NCI-H187 treated with DMSO at 0.1 percent for 48 hours (cell line): Measurements from ENCODE around the gene ITGB3BP.
"Not testable (repeated sequence)": the region's sequence is repeated elsewhere in the genome, so short reads cannot be mapped to it uniquely, and the experiment has no call there.

Source experiments
- DNase-seq: peaks from one replicate; lab custom pipeline; 2025; lab: John Stamatoyannopoulos, UW

ITGB3BP gene, protein sequence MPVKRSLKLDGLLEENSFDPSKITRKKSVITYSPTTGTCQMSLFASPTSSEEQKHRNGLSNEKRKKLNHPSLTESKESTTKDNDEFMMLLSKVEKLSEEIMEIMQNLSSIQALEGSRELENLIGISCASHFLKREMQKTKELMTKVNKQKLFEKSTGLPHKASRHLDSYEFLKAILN

DNA sequence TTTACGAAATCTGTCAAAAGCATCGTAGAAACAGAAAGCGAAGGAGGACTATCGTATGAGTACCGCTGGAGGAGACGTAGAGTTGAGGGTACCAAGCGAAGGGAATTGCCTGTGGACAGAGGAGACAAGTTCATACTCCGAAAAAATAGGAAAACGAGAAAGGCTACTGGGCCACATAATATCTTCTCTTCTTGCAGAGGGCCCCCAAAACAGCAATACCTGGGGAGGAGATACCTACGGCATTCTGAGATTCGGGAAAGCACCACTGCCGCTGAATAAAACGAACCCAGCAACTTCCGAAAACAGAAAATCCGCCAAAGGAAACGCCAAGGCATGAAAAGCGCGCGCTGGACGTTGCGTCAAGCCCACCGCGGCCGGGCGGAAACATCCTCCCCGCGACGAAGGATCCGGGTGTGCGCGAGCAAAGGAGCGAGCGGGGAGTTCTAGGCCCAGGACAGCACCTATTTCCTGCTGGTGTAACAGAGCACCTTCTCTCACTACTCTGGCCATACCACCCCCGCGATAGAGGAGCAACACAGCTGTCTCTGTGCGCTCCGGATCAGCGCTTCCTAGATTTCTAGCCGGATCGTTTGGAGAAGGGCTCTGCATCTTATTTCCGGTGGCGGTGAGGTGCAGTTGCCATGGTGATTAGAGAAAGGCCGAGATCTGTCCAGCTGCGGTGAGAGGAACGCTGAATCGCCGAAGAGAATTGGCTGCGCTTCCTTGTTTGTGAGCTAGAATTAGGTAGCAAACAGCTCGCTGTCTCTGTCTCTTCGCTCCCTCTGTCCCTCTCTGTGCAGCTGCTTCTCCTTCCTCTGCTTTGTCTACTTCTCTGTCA is at the start of gene ITGB3BP, which contains the start of gene EFCAB7:
TSS of gene ITGB3BP (minus strand) at position 335 of the 838 bp plus-strand sequence. CDS start at position 243, 92 bp downstream.
TSS of gene EFCAB7 (plus strand) at position 635 of the 838 bp plus-strand sequence. CDS start 2,048 bp downstream, outside the sequence.
- DNase-seq = peak; percentile 94

DNA sequence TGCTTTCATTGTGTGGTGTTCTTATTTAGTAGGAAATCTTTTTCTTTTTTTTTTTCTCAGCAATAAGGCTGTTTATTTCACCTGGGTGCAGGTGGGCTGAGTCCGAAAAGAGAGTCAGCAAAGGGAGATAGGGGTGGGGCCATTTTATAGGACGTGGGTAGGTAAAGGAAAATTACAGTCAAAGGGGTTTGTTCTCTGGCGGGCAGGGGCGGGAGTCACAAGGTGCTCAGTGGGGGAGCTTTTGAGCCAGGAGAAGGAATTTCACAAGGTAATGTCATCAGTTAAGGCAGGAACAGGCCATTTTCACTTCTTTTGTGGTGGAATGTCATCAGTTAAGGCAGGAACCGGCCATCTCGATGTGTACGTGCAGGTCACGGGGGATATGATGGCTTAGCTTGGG is 49.7 kb upstream of the ITGB3BP start:
- not testable (repeated sequence) for DNase-seq

DNA sequence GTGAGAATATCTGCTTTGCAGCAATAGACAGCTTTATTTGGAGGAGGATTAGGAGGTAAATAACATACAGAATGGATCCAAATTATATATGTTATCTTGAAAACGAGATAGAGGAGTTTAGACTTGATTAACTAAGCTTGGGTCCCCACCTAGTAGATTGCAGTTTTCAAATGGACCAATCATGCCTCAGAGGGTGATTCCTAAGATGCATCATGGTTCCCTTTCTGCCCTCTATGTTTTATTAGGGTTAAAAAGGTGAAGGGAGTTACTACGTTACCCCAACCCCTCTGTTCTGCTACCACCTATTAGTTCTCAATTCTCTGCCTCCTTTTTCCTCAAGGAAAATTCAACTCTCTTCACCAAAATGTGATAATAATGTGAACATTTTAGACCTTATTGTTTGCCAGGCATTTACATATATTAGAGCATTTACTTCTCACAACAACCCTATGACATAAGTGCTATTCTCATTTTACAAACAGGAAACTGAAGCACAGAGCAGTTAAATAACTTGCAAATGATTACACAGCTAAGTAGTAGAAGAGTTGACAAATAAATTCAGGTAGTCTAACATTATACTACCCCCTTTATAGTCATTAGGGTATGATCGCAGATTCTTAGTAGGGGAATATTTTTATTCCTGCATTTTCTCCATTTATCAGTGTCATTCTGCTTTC is 46.8 kb upstream of the ITGB3BP start:
- no peak for DNase-seq

DNA sequence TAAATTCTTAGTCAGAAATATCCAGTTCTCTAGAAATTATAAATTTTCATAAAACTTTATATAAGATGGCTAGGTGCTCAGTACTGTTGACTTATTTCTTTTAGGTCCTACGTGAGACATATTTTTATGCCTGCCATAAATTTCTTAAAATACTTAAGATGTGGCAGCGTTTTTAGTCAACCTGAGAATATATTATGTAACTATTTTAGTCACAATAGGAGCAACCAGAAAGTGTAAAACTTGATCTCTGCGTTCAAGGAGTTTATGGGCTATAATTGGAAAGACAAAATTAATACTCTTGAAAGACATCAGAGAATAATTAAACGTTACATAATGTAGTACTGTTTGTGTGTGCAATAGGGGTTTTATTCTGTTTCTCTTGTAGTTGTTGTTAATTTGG is 46.0 kb upstream of the ITGB3BP start:
- no peak for DNase-seq

DNA sequence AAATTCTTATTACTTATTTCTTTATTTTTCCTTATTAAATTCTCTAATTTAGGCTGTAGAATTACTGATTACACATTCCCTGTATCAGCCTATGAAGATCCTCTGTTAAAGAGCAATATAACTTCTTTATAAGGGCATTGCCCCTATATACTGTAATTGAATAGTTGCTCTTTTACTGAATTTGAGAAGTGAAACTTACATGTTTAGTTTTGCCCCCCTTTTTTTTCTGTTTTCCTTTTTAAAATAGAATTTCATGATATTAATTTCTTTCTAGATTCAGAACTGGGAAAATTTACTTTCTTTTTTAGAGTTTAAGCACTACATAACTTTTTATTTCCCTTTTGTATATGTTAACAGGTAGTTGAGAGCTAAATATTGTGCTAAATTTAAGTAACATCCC is 40.7 kb upstream of the ITGB3BP start:
- DNase-seq = no peak

DNA sequence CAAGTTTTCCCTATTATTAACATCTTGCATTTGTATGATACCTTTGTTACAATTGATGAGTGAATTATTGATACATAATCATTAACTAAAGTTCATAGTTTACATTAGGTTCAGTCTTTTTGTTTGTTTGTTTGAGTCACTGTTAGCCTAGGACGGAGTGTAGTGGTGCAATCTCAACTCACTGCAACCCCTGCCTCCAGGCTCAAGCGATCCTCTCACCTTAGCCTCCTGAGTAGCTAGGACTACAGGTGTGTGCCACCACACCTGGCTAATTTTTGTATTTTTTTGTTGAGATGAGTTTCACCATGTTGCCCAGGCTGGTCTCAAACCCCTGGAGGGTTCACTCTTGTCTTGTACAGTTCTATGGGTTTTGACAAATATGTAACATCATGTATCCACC is 36.3 kb upstream of the ITGB3BP start:
- DNase-seq = no peak

DNA sequence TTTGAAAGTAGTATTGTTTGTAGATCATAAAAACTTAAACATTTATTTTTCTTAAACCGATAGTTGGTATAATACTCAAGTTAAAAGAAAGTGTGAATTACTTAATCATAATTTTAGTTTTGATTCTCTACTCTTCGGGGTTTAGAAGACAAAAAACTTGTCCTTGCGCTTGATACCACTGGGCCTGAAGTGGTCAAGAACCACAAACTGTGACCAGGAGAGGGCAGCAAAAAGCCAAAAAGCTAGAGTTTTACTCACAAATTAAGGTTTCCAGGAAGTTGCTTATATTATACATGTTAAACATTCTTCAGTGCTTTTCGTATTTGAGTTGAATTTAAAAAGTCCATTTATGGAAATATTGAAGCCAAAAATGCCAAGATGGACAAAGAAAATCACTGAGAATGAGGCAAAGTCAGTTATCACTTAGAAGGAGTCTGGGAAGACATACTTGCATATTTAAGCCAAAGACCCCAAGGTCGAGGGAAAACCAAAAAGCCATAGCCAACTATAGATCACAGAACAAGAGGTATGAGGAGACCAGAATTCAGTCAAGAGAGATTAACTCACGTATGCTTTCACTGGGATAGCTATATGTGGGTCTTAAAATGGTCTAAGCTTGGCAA is 34.5 kb upstream of the ITGB3BP start:
- DNase-seq = no peak

DNA sequence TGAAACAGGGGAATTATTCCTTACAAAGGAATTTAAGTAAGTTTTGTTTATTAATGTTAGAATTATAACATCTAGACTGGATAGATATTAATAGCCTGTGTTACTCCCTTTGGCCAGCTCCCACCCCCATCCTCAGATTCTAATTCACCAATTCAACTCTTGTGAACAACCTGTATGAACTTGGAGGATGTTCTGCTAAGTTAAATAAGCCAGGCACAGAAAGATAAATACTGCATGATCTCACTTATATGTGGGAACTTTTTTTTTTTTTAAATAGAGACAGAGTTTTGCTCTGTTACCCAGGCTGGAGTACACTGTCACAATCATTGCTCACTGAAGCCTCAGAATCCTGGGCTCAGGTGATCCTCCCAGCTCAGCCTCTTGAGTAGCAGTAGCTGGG is 32.5 kb upstream of the ITGB3BP start:
- no peak for DNase-seq

DNA sequence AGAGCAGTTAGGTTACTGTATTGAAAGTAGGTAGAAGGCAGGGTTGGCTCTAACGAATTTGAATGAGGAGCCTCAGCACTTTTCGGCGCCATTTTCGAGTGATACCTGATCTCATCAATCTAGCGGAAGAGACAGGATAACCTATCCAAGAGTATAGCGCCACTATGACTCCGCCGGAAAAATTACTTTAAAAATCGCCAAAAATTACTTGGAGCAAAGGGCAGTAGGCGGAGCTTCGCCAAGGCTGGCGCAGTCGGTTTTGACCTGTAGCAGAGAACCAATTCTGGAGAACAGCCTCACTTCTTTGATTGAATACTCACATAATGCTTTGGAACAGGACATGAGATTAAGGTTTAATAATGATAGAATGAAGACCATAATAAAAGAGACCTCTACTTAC is 25.9 kb upstream of the ITGB3BP start:
- no peak for DNase-seq

DNA sequence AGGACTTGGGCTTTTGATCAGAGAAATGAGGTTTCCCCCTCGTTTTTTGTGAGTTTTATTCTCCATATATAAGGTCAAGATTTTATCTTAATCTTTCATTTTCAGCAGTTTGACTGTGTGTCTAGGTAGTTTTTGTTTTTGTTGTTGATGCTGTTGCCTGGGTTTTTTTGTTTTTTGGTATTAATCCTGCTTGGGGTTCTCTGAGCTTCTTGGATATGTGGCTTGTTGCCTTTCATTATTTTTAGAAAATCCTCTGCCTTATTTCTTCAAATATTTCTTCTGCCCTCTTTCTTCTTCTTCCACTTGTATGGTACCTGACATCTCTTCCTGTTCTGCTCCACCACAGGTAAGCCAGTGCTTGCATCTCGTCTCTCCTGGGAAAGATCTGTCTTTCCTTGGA is 25.3 kb upstream of the ITGB3BP start:
- DNase-seq = no peak

DNA sequence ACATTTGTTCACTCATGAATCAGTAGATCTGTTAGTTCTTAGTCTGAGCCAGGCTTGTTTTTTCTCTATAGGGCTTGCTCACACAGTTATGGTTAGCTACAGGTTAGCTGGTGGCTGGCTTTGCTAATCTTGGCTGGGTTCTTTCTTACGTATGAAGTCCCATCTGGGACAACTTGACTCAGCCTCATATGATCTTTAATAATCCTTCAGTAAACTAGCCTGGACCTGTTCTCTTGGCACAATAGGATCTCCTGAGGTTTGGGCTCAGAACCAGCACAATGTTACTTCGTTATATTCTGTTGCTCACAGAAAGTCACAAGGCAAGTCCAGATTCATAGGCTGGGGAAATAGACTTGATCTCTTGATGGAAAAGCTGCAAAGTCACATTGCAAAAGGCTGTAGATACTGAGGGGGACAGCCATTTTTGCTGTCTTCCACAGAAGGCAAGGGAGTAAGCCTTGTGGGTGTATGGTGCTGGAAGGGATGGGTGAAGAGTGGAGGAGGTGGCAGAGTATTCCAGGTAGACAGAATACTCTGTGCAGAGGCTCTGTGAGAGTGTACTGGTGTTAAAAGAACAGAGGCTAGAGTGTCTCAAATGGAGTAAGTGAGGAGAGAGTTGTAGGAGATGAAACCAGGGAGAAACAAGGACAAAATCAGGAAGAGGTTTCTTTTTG is 24.7 kb upstream of the ITGB3BP start:
- no peak for DNase-seq

DNA sequence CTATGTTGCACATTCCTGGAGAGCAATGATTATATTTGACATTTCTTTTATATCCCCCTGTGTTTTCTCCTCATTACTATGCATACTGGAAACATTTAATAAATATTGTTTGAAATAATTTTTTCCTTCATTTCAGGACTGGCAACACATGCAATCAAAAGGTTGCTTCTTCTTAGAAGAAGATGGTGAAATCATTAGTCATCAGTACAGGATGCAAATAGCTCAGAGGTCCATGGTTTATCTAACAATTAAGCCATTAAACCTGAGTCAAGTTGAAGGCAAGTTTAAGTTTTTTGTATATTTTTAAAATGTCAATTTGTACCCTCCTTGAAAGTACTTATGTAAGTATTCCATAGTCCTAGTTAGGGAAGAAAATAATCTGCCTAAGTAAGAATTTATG is 22.8 kb upstream of the ITGB3BP start:
- no peak for DNase-seq

DNA sequence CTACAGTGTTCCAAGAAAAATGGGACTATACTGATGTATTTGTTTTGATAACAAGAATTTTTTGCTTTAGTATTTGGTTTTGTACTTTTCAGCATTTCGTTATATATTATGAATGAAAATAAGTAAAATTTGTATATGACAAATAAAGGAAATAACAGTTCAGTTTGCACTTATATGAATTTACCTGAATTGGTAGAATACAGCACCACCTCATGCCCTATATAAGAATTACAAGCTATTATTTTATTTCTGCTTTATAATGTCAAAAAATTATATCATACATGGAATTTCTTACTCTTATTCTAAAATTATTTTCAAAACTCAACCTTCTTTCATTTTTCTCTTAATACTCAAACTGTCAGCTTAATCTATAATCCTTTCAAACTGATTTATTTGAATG is 14.9 kb upstream of the ITGB3BP start:
- DNase-seq = no peak

DNA sequence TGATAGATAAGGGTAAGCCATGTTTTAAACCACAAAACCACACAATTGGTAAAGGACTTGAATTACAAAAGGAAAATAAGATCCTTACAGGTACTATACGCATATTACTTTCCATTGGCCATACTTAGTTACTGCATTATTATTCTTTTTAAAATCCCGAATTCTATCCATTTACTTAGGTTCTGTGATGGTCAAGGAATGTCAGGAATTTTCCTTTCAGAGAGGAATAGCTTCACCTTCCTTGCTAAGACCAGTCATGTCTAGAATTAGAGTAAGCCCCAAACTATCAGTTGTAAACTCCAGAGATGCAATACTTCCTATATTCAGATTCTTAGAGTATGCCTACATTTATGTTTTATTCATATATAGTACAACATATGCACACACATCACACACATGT is 14.0 kb upstream of the ITGB3BP start:
- no peak for DNase-seq

DNA sequence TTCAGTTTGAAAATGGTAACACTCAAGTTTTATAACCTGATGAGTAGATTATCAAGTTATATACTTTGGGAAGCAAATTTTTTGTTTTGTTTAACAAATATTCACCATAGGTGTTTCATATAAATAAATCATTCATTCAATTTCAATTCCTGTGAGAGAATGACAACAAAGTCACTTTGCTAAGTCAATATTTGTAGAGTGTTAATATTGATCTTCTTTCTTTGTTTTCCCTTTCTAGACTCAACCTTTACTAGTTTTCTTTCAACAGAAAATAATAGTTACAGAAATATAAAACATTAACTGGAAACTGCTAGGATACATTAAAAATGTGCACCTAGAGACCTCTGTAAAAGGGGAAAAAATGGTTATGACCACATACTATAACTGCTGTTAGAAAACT is 11.4 kb upstream of the ITGB3BP start:
- no peak for DNase-seq

DNA sequence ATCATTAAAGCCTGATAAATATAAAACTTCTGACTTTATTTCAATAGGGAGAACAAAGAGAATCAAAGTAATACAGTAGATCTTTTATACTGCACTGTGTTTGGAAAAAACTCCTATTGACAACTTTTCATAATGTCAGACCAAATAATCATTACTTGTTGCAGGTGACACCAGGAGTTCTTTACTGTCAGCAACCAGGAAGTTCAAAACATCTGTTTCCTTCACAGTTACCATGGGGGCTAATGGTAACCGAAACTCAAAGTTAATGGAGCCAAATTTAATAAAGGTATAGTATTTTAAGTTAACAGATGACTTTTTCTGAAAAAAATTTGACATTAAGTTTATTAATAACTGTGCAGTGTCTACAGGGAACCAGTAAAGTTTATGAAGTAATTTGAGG is 10.9 kb upstream of the ITGB3BP start:
- DNase-seq = no peak

DNA sequence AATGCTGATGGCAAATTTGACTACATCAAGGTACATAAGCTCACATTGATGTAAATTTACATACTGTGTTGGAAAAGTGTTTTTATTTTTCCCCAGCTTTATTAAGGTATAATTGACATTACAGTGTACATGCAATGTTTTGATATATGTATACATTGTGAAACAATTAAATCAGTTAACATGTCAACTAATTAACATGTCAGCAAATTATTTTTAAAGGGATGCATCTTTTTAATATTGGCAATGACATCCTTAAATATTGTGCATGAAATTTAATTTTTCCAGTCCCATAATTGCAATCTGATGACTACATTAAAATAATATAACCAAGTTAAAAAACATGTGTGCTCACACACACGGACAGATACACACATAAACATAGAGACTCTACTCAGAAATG is 9.7 kb upstream of the ITGB3BP start:
- DNase-seq = no peak

DNA sequence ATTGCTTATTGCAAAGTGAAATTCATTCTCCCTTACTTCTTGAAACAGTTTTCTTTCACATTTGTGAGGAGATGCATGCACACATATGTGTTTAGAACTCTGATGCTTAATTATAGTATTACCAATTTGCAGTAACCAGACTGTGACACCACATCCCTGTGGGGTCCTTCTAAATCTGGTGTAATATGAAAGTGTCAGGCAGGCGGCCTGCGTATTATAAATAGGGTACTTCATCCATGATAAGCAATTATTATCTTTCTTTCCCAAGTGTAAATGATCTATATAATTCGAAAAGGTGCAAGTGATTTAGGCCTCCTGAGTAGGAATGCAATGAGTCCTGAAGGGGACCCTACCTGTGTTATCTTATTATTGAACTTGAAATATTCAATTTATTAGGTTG is 1.2 kb upstream of the ITGB3BP start:
- DNase-seq = no peak

DNA sequence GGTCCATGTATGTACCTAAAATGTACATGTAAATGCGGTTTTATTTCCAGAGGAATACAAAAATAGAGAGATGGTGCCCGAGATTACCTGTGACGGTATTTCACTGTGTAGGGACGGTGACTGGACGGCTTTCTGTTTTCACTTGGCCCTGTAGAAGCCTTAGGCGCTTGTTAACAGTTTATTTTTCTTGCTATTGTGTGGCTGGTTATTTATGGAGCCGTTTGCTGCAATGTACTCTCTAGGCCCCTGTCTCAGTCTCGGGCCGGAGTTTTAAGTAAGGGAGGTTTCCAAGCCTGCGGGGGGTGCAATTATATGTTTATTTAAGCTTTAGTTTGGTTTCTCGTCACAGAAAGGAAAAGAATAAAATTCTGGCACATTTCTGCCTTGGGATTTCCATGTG is 713 bp upstream of the ITGB3BP start:
- DNase-seq = no peak

DNA sequence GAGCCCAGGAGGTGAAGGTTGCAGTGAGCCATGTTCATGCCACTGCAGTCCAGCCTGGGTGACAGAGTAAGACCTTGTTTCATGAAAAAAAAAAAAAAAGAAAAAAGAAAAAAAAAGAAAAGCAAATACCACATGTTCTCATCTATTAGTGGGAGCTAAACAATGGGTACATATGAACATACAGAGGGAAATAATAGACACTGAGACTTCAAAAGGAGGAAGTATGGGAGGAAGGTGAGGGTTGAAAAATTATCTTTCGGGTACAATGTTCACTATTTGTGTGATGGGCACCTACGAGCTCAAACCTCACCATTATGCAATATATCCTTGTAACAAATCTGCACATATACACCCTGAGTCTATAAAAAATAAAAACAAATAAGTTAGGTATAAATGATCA is 6.4 kb downstream of the ITGB3BP start:
- DNase-seq = no peak

DNA sequence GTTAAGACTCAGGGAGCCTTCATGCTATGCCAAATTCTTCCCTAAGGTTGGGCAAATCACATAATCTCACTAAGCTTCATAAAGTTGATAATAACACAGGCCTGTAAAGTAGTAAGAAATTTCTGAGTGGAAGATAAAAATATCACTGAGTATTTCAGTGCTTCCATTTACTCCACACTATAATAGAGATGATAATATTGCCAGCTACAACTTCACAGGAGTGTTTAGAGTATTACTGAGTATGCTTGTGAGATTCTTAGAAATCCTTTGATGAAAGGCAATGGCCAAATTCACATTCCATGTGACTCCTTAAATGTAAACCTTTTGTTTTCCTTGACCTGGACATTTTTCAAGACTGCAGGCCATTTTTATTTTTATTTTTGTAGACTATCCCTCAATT is 10.4 kb downstream of the ITGB3BP start:
- DNase-seq = no peak

DNA sequence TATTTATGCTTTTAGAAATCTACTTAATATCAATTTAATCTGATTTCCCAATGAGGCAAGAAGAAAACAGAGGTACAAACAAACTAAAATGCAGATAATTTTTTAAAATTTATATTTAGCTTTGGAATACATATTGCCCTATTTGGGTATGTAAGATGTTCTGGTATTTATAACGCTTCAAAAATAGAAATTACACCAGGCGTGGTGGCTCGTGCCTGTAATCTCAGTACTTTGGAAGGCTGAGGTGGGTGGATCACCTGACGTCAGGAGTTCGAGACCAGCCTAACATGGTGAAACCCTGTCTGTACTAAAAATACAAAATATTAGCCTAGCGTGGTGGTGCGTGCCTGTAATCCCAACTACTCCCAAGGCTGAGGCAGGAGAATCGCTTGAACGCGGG is 13.3 kb downstream of the ITGB3BP start:
- no peak for DNase-seq
